GM20431 (cell line): ENCODE measurements around the gene RAG2.

Experiments used
- in situ Hi-C: fragments of 300-500 bp; cut with MseI, MboI; formaldehyde crosslinking; loops from one replicate; pipeline ENCODE4 v1.15.0; 2020; ENCODE audit warnings: low sequenced_read_pairs; ENCODE audit not compliant: unreplicated experiment

RAG2 gene

DNA sequence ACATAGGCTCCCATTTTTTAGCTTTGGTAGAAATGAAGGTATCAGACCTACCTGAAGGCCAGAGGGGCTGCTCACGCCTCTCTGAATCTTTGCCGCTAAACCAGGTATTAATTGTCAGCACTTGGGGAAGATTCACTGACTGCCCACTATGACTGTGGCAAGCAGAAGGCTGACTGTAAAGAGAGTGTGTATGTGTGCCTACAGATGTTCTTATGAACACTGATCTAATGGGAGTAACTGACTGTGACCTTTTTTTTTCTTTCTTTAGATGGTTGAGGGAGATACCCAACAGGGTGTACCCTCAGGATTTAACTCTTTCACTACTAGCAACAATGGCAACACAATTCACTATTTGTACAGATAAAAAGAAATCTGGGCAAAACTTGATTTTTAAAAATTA lies at the start of gene RAG2:
Gene RAG2, minus strand, starts transcription at position 186 of the 400 bp plus-strand sequence. CDS start 4,068 bp downstream, outside the sequence.
- in situ Hi-C loops: no loop called here

DNA sequence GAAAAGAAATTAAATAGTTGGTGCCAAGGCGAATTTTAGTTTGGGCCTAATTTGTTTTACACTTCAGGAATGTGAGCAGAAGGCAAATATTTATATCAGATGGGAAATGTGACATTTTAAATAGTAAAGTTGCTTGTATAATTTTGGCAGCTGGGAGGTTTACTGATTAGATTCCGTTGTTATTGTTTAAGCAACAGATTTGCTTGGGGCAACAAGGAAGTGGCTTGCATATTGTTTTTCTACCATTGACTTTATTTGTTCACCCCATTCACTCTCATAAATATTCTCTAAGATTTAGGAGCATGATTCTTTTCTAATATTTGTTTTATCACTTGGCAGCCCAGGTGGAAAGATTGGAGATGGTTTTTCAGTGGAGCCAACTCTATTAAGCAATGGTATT lies 40.5 kb upstream of the RAG2 start:
- in situ Hi-C loops: no loop called here

DNA sequence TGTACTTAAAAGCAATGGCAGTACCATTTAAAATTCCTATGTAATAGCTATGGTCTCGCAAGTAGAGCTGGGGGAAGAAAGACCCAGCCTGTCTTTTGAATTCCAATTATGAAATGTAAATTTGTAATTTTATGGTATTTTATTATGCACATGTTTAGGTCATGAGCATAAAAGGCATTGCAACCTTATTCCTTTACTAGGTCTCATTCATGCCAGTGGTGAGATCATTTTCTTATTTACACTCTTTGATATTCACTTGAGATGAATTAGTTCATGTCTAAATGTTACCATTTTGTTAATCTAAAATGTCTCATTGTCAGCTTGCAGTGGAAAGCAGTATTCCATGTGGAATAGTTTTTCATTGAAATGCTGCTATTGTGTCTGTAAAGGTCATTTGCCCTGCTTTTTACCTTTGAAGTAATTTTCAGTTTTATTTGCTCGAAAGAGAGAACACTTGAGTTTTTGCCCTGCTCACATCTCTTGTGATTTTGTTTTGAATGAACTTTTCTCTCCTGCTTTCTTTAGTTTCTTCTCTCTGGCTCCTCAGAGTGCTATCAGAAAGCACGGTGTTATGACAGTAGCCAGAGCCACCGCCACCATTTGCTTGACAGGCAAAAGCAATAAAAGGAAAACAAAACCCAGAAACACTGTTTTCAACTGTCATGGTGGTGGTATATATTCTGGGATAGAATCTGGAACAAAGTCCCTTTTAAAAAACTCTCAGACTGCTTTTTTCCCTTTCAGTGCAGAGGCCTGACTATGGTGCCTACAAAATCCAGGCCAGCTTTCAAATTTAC lies 37.2 kb upstream of the RAG2 start:
- in situ Hi-C loops: no loop called here

DNA sequence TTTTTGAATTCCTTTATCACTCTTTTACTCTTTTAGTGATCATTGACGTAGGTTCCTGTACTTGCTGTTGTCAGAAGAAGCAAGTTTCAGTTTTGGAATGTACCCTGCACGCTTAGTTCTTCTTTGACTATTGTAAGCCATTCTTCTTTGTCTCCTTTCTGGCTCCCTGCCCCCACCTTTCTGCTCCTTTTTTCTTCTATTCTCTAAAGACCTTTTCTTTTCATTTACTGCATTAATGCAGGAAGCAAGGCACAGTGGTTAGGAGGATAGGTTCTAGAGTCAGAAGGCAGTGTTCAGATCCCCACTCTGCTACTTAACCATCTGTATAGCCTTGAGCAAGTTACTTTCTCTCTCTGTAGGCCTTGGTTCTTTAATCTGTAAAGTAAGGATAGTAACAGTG lies 33.7 kb upstream of the RAG2 start:
- in situ Hi-C loops: no loop called here

DNA sequence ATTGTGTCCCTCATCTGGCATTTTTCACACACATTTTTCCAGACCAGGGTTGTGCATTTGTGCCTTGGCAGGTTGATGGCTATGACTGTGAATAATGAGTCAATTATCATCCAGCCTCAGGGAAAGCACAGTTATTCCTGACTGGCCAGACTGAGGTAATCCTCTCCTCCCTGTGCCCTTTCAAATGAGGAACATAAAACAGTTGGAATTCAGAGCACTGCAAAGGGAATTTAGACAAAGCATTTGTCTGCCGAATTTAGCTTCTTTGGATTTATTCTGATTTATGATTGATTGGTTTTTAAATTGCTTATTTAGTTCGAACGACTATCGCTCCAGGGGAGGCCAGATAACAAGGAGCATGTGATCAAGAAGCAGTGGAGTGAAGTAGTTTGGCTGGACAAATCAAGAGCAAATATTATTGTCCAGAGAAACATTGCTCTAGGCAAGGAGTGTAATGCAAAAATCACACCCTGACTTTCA lies 30.8 kb upstream of the RAG2 start:
- in situ Hi-C loops: no loop called here

DNA sequence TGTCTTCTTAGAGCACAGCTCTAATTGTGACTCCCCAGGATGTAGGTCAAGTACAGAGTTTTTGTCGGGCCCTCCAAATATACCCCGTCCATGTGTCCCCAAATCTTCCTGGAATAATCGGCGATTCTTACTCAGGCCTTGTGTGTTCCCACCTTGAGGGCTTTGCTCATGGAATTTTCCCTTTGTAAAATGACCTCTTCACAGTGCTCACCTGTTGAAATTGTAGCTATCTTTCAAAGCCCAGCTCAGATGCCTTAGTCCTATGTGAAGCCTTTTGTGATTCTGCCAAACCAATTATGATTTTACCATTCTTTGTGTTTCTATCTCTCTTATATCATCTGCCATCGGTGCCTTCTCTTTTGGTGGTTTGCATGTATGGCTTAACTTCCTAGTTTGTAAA lies 30.1 kb upstream of the RAG2 start:
- in situ Hi-C loops: no loop called here

DNA sequence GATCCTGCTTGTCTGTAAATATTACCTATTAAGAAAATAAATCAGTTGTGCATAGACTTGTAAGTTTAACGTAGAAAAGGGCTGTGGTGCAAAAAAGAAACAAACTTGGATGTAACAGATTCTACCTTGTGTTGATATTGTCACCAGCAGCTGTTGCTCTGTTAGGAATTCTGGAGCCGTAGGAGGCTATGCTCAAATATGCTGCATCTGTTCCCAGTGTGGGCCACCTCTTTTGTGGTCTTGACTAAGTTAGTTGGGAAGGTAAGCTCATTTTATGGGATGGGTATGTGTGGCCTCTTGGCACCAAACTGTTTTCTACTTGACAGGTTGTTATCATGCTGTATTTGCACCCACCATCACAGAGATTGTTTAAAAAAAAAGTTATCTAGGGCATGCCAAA lies 29.4 kb upstream of the RAG2 start:
- in situ Hi-C loops: no loop called here

DNA sequence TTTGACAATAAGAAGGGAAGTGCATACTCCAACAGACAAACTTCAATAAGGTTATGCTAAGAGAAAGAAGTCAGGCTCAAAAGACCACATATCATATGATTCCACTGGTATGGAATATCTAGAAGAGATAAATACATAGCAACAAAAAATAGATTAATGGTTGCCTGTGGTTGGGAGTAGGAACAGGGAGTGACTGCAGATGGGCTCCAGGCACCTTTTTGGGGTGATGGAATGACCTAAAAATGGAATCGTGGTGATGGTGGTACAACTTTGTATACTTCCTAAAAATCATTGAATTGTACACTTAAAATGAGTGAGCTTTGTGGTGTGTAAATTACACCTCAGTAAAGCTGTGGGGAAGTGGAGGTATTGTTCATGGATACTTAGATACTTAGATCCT lies 29.0 kb upstream of the RAG2 start:
- in situ Hi-C loops: no loop called here

DNA sequence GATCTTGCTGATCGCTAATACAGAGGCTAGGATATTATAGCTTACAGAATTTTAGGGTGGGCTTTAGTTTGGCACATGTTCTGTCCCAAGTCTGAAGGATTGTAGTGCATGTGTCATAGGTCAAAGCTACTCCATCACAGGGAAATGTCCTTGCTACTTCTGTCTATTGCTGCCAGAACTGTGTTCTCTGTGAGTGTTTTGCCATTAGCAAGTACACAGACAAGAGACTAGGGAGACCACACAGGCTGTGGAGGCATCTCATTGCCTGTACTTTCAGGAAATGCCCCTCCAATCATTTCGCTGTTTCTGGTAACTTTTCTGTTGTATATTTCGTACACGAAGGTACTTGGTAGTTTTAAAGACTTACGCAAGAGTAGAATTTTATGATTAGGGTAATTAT lies 25.5 kb upstream of the RAG2 start:
- in situ Hi-C loops: no loop called here

DNA sequence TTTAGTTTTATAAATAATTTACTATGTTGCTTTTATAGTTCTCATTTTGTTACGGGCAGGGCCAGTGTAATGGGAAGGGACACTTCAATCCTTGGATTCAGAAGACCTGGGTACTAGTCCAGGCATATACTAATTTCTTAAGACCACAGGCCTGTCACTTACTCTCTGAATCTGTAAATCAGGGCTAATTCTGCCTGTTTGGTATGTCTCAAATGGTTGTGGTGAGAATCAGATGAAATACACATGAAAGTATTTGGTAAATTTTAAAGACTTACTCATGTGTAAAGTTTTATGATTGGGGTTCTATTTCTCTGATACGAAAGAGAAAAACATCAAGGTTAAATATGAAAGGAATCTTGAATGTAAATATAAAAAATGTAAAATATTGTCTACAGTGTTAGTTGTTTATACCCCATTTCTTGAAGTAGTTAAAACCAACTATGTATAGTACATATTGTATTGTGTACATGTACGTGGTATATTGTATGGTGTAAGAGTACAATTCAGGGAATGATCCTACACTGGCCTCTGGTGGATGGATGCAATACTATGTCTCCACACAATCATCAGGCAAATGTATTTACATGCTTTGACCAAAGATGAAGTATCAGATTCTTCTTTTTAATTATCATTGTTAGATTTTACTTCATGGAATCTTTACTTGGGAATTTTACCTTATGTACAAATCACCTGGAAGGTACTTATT lies 24.5 kb upstream of the RAG2 start:
- in situ Hi-C loops: no loop called here

DNA sequence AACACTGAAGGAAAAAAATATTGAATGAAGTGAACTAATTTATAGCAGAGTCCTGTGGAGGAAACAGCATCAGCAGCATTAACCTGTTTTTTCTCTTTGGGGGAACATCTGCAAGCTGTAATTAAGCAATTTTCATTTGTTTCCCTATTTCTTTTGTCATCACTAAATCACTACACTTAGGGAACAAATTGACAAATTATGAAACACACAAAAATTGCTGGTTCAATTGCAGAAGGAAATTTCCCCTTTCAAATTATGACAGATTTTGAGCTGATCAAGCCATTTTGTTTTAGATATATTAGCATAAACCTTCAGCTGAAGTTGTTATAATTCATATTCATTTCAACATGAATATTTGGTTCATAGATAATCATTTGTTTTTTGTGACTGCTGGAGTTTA lies 22.2 kb upstream of the RAG2 start:
- in situ Hi-C loops: no loop called here

DNA sequence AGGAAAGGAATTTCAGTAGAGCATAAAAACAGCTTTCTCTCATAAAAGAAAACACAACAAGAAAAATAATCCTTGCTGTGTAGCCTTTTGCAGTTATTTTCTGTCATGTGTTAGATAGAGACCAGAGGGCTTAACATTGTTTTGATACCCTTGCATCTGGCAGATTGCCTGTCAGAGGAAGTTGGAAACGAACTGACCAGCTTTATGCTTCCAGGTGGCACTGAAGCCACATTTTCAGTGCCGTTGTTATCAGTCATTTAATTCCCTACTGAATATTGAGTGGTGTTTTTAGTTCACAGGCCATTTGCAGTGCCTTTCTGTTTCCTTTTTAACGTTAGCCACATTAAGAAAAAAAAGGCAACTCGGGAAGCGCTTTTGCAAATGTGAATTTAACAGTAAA lies 21.5 kb upstream of the RAG2 start:
- in situ Hi-C loops: no loop called here

DNA sequence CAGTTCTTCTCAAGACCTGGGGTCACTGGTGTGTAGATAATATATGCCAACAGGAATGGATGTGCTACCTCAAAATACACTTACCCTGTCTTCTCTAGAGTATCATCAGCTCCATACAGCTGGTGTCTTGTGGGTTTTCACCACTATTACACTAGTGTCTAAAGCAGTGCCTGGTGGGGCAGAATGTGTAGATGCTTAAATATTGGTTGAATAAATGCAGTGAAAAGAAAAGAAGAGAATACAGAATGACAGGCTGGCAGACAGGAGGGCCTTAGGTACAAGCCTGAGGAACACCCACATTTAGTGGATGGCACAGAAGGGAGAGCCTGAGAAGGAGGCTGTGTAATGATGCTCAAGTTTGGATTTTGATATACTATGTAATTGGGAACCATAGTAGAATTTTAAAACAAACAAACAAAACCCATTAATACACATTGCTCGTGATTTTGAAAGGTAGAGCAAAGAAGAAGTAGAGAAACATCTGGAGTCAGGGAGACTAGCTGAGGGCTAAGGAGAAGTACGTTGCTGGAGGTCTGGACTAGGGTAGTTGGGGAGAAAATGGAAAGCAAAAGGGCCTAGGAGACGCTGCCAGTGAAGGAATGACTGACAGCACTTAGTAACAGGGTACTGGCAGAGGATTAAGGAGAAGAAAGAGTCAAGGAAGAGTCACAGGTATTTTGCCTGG lies 20.5 kb upstream of the RAG2 start:
- in situ Hi-C loops: no loop called here

DNA sequence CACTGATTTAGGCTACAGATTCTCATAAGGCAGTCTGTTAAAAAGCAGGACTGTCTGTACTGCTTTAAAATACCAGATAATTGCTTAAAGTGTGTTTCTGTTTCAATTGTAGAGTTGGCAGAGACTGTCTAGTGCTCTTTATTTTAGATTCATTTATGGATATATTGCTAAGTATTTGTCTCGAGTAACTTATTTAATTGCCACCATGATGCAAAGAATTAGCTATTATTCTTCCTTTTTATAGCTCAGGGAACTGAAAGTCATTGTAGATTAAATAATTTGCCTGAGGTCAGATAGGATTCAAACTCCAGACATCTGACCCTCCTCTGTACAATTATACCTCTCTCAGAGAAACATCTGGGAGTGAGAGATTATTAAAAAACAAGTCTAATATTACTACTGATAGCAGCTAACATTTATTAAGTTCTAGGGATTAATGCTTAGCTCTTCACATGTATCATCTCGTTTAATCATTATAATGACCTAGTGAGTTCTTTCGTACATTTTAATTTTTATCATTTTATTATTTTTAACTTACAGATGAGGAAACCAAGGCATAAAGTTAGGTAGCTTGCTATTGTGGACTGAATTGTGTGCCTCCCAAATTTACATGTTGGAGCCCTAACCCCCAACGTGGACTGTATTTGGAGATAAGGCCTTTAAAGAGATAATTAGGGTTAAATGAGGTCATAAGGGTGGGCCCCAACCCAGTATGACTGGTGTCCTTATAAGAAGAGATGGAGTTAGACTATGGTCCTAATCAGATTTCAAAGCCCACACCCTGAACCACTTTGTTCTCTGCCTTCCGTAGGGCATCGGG lies 19.7 kb upstream of the RAG2 start:
- in situ Hi-C loops: no loop called here

DNA sequence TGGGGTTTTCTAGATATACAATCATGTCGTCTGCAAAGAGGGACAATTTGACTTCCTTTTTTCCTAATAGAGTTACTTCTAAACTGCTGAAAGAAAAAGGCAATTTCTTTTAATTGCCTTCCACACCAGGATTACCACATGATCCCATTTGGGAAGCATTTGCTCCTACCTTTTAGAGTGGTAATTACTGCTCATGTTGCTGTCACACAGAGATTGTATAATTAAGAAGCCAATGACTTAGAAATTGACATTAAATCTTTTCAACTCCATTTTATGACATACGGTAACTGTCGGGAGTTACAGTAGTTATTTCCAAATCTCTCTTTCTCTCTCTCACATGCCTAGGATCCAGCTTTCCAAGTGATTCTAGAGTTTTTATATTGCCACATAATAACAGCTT lies 17.8 kb upstream of the RAG2 start:
- in situ Hi-C loops: no loop called here

DNA sequence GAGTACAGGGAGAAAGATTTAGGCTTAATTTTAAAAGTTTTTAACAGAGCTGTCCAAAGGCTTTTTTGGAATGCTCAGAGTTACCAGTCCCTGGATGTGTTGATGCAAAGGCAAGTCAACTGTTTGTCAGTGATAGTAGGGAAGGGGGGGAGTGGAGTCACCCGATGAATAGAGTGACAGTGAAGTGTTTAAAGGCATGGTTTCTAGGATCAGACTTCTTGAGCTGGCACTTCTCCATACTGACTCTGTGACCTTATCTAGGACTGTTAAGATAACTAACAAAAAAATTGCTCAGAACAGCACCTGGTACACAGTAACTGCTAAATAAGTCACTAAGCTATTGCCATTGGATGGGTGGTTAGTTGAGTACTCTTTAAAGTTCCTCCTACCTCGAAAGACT lies 11.3 kb upstream of the RAG2 start:
- in situ Hi-C loops: no loop called here

DNA sequence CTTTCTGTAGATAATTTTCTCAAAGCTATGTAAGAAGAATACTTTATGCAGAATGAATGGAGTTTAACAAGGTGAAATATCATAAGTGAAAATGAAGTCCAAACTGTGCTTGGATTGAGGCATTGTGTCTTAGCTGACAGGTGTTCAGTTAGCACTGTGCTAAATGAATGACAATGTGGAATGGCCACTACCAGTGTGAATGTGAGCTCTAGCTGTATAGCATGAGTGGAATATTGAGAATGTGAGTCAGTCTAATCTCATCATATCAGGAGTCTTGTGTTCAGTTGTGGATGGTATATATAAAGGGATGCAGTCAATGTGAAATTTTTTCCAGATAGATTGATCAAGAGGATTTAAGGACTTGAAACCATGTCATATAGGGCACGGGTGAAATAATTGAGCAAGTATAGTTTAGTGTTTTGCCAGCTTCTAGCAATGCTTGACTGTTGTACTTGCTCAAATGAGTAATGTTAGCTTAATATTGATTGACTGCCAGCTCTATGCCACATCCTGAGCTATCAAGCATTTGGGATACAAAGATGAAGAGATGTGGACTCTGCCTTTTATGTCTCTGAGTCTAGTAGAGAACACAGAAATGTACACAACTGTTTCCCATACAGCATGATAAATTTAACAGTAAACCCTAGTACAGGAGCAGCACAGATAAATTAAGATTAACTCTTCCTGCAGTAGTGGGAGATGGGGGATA lies 10.6 kb upstream of the RAG2 start:
- in situ Hi-C loops: no loop called here

DNA sequence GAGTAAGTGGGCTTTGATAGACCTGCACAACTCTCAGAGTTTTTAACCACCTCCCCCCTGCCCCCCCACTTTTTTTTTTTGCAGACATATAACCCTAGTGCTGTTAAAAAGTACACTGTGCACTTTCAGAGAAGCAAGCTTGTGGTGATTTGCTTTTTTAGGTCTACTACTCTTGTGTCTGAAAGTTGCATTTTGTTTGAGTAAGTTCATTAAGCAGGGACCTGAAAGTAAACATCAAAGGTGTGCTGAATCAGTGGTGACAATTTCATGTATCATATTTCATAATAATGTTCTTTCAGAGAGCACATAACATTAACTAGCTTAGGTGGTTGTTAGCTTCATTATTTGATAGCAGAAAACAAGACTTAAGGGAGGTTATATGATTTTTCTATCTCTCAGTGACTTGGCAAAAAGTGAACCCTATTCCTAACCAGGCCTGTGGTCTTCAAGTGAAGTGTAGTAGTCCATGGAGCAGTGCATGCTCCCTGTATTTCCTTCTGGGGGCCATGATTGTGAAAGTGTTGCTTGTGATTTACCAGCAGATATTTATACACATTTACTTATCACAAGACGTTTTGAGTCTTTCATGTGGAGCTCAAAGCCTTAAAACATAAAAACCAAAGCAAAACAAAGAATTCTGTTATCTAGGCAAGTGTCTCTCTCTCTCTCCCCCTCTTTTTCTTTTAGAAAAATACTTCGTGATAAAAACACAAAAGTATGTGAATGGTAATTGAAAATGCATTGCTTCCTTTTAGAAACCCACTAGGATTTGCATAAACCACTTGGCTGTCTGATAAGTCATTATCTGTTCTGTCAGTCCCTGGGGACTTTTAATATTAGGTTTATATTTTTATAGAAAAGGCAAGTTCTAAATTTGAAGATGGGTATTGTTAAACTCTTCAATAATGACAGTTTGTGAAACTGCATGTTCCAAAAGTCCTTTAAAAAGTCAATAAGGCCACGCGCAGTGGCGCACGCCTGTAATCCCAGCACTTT lies 7.5 kb upstream of the RAG2 start:
- in situ Hi-C loops: no loop called here
